HG02588 (cell line): ENCODE measurements around the gene ZMYND8.
"Not testable (repeated sequence)": the region's sequence is repeated elsewhere in the genome, so short reads cannot be mapped to it uniquely, and the experiment has no call there.

Experiments used
- ATAC-seq: cut with Tn5 transposase; IDR thresholded peaks from one replicate; pipeline ENCODE4 v1.9.1; 2021; ENCODE audit warnings: mild to moderate bottlenecking, moderate library complexity; ENCODE audit not compliant: unreplicated experiment

ZMYND8 gene

DNA sequence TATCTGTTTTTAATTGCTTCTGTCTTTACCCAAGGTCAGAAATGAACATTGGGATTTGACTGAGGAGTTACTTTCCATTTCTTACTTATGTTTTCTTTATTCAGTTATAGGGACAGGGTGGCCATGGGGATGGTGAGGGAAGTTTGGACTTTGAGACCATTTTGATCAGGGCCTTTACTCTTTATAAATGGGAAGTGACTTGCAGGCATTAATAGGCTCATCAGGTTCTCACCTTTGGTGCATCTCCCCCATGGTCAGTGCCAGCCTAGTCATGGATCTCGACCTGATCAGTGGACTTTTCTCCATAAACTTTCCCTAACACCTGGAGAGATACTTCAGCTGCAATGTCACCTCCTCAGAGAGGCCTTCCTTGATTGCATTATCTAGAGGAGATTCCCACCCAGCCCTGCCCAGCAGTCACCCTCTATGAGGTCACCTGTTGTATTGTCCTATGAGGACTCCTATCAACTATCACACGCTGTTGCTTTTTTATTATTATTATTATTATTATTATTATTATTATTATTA is 16.8 kb upstream of the ZMYND8 start:
- no peak for ATAC-seq

- ATAC-seq = no peak
Measured at GRCh38 chr20:47370850-47371782, 14.6 kb upstream of the ZMYND8 start.

- ATAC-seq = no peak
Measured at GRCh38 chr20:47370214-47370613, 13.7 kb upstream of the ZMYND8 start.

DNA sequence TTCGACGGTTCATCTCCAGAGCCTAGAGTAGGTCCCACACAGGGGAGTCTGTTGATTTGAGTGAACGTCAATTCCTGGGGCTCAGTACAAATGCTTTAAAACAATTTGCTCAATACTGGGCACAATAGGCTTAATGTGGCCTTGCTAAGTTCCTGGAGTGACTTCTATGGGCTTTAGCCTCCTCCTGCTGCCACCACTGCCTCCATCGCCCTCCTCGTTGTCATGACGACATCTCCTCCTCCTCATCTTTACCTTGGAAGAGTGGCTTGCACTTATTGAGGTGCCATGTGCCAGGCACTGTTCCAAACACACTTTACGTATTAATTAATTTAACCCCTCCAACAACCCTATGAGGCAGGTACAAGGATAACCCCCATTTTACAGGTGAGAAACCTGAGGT is 11.8 kb upstream of the ZMYND8 start:
- ATAC-seq = no peak

GRCh38 chr20:47366301-47366700 is 9.8 kb upstream of the ZMYND8 start:
- ATAC-seq = not testable (repeated sequence)

DNA sequence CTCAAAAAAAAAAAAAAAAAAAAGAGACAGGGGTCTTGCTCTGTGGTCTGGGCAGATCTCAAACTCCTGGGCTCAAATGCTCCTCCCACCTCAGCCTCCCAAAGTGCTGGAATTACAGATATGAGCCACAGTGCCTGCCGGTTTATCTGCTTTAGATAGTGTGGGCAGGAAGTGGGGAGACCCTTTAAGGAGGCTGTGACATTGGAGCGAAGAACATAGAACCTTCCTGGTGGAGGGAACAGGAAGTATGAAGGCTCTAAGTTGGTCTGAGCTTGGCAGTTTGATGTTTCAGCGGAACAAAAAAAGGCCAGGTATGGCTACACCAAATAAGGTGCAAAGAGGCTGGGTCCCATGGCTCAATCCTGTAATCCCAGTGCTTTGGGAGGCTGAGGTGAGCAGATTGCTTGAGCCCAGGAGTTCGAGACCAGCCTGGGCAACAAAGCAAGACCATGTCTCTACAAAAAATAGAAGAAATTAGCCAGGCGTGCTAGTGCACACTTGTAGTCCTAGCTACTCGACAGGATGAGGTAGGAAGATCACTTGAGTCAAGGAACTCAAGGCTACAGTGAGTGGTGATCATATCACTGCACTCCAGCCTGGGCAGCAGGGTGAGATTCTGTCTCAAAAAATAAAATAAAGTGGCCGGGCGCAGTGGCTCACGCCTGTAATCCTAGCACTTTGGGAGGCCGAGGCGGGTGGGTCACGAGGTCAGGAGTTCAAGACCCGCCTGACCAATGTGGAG is 8.7 kb upstream of the ZMYND8 start:
- no peak for ATAC-seq

- no peak for ATAC-seq
Measured at GRCh38 chr20:47362361-47363219, 6.1 kb upstream of the ZMYND8 start.

- no peak for ATAC-seq
Measured at GRCh38 chr20:47361057-47361915, 4.8 kb upstream of the ZMYND8 start.

GRCh38 chr20:47360297-47361056 is 4.0 kb upstream of the ZMYND8 start:
- ATAC-seq = no peak

DNA sequence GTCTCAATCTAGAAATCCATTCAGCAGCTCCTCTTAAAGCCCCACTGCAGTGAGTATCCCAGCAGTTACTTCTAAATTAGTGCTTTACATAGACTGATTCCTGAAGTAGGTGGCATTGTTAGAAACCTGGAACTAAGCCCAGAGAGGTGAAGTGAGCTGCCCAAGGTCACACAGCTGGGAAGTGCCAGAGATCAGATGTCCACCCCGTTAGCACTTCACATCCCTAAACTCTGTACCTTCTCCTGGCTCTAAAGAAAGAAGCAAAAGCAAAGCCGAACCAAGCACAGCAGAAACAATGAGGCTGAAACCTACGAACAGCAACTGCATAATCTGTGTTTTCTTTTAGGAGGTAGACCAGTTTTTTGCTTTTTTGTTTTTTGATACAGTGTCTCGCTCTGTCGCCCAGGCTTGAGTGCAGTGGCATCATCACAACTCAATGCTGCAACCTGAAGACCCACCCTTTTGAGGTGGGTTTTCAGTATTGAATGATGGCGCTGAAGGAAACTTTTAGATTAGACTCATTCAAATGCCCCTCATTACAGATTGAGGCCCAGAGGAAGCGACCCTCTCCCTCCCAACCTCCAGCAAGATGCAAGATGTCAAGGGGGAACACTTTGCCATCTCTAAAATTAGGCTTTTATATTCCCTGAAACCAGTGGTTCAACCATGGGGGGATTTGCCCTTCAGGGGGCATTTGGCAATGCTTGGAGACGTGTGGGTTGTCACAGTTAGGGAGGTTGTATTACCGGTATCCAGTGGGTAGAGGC is 3.2 kb upstream of the ZMYND8 start:
- no peak for ATAC-seq

GRCh38 chr20:47358672-47359529 is 2.4 kb upstream of the ZMYND8 start:
- ATAC-seq = no peak

GRCh38 chr20:47358039-47358671 is 1.7 kb upstream of the ZMYND8 start:
- no peak for ATAC-seq

- peak; percentile 54 for ATAC-seq
Measured at GRCh38 chr20:47357296-47358038, 968 bp upstream of the ZMYND8 start.

DNA sequence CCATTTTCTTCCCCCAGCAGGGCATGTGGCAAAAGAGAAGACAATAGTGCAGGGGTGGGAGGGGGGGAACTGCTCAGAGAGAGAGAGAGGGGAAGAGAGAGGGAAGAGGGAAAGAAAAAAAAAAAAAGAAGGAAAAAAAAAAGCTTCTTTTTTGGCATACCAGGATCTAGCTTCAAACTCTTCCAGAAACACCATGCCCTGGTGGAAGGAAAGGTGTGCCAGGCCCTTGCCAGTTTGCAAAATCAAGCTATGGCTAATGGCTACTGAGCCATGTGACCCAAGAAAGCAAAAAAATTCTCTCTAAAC is 326 bp downstream of the ZMYND8 start:
- ATAC-seq = no peak

DNA sequence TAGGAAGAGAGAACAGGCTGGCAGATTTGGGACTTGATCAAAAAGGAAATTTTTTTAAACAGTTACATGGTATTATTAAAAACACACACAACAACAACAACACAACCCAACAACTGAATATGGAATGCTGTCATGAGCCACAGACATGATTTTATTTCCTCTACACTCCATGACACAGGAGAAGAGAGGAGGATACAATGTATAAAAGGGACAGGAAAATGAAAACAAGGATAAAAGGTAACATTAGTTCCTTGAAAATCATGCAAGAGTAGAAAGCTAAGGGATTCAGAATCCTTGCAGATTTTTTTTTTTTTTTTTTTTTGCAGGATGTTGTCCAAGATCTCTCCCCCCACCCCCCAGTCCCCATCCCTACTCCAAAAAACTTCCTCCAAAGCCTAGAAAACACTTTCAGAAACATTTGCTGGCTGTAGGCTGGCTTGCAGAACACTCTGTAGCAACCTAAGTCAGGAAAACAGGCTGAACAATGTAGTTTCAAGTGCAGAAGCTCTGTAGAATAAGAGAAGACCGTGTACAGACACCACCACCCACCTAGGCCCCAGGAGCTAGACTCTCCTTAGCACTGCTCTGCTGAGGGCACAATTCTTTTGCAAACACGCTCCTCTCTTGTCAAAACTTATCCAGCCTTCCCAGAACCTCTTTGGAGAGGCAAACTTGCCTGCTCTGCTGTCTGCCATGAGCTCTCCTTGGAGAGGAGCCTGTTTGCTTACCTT is 845 bp downstream of the ZMYND8 start:
- no peak for ATAC-seq
